Choroid plexus epithelial cell (primary cell): Measurements from ENCODE around the gene LBHD2.
"Not testable (repeated sequence)": the region's sequence is repeated elsewhere in the genome, so short reads cannot be mapped to it uniquely, and the experiment has no call there.

Source experiments
- DNase-seq: peaks from one replicate; pipeline ENCODE4 v3.0.0-alpha.2; 2010; ENCODE audit warnings: low read depth
- H3K4me3 ChIP-seq: 2 replicates; pipeline ENCODE4 v1.5.1; 2011; ENCODE audit warnings: low read depth, mild to moderate bottlenecking, control low read depth, low read length, moderate library complexity
- TF ChIP-seq, protein P1 (sequence below): conservative IDR thresholded peaks from 2 replicates; pipeline ENCODE4 v1.5.1; 2011; ENCODE audit warnings: low read depth, mild to moderate bottlenecking, control low read depth, inconsistent platforms, low read length, moderate library complexity

The LBHD2 gene

DNA sequence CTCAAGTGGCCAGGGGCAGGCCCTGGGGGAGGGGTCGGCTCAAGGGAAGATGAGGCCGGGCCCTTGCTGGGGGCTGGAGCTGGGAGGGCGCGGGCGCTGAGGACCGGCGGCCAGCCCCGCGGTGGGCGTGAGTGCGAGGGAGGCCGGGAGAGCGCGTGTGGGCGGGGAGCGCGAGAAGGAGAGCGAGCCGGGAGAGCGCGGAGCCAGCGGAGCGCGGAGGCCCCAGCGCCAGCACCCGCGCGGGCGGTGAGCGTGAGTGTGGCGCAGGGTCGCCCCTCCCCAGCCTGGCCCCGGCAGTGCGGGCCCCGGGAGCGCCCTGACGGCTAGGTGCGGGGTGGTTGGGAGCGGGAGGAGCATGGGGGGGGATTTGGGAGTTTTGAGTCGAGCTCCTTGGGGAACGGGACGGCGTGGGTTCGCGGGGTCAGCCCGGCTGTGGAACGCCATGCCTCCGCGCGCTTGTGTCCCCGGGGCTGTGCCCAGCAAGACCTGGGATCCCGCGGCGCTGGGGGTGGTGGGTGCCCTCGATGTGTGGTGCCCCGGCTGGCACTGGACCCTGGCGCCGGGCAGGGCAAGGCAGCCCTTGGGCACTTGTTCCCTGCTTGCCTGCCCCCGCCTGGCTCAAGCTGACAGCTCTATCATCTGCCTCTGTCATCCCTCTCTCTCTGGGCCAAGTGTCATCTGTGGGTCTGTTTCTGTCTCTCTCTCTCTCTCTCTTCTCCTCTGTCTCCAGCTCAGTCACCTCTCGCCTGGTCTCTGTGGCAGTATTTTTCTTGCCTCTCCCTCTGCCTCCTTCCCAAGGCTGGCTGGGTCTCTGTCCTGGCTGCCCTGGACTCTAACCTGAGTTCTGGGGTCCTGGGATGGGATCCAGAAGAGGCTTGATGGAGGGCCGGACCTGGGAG, at the start of gene LBHD2:
TSS of gene LBHD2 (plus strand) at position 190 of the 899 bp plus-strand sequence. CDS start 1,803 bp downstream, outside the sequence.
- H3K4me3 ChIP-seq = no peak within 1 kb of the TSS
- no peak for DNase-seq
- TF ChIP-seq, protein P1, sequence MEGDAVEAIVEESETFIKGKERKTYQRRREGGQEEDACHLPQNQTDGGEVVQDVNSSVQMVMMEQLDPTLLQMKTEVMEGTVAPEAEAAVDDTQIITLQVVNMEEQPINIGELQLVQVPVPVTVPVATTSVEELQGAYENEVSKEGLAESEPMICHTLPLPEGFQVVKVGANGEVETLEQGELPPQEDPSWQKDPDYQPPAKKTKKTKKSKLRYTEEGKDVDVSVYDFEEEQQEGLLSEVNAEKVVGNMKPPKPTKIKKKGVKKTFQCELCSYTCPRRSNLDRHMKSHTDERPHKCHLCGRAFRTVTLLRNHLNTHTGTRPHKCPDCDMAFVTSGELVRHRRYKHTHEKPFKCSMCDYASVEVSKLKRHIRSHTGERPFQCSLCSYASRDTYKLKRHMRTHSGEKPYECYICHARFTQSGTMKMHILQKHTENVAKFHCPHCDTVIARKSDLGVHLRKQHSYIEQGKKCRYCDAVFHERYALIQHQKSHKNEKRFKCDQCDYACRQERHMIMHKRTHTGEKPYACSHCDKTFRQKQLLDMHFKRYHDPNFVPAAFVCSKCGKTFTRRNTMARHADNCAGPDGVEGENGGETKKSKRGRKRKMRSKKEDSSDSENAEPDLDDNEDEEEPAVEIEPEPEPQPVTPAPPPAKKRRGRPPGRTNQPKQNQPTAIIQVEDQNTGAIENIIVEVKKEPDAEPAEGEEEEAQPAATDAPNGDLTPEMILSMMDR = no peak

DNA sequence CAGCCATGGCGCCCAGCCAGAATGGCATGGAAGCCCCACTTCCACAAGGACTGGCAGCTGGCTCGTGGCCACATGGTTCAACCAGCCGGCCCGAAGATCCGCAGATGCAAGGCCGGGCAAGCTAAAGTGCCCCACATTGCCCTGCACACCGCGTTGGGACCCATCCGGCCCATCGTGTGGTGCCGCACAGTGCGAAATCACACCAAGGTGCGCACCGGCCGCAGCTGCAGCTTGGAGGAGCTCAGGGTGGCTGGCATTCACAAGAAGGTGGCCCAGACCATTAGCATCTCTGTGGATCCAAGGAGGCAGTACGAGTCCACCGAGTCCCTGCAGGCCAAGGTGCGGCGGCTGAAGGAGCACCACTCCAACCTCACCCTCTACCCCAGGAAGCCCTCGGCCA, 42.5 kb upstream of the LBHD2 start:
- no peak for DNase-seq
- no peak overlapping the region for H3K4me3 ChIP-seq
- TF ChIP-seq, protein P1 = no peak

DNA sequence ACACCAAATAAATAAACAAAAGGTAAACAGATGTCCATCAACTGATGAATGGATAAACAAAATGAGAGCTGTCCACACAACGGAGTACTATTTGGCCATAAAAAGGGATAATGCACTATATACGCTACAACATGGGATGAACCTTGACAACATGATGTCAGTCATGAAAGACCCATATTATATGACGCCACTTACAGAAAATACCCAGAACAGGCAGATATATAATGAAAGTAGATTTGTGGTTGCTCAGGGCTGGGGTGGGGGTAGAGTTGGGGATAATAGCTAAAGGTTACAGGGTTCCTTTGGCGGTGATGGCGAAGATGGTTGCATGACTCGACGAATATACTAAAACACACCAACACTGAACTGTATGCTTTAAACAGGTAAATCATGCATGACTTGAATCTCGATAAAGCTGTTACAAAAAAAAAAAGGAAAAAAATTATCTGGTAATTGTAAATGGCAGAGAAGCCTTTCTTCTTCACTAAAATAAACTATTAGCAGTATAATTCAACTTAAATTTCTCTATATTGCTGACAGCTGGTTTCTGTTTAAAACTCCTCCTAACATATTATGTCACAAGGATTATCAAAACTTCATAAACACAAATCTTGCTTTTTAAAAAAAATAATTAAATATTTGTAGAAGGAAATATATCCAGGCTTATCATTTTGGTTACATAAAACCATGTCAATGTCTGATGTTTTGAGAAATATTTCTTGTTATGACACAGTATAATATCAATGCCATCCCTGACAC, 40.6 kb upstream of the LBHD2 start:
- H3K4me3 ChIP-seq = no peak overlapping the region
- TF ChIP-seq, protein P1 = no peak
- no peak for DNase-seq

DNA sequence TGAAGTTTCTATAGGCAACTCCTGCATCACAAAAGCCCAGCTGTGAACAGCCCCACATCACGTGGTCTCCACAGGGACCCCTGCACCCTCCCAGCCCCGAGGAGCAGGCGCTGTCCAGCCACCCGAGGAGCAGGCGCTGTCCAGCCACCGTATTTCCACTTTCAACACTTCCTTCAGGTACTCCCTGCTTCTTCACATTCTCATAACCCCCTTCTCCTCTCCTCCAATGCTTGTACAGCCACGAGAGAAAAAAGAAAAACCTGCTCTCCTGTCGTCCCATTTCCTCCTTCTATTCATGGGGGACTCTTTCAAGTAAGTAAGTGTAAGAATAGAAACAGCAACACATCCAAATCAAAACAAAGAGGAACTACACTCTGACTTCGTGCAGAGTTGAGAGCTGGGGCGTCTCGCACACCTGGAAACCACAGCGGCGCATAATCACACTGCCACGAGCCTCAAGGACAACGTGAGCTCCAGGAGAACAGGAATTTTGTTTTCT, 38.6 kb upstream of the LBHD2 start:
- DNase-seq = peak; percentile 34
- TF ChIP-seq, protein P1 = no peak
- H3K4me3 ChIP-seq = no peak overlapping the region

DNA sequence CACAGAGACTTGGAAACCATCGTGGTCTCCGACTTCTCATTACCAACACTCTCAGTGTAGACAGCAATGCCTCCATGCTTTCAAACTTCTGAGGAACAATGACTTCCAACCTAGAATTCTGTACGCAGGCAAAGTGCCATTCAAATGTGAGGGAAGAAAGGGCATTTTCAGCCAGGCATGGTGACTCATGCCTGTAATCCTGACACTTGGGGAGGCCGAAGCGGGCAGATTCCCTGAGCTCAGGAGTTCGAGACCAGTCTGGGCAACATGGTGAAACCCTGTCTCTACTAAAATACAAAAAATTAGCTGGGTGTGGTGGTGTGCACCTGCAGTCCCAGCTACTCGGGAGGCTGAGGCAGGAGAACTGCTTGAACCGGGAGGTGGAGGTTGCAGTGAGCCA, 36.6 kb upstream of the LBHD2 start:
- not testable (repeated sequence) for DNase-seq

DNA sequence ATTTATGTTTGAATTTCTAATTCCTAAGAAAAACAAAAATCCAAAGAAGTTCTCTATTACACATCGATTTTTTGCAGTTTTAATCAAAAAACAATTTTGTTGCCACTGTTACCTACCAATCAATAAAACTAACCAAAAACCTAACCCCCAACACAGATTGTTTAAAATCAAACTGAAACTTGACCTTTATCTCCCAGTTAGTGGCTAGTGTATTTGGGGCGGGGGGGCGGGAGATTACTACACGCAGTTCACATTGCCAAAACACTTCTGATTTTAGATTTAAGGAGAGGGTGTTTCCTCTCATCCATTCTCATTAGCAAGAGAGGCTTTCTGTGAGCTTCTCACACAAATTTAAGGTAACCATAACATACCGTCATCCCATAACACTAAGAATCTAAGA, 33.1 kb upstream of the LBHD2 start:
- DNase-seq = no peak
- TF ChIP-seq, protein P1 = no peak

More for the DNA sequence above, 36.6 kb upstream of the LBHD2 start:
- H3K4me3 ChIP-seq = not testable (repeated sequence)

DNA sequence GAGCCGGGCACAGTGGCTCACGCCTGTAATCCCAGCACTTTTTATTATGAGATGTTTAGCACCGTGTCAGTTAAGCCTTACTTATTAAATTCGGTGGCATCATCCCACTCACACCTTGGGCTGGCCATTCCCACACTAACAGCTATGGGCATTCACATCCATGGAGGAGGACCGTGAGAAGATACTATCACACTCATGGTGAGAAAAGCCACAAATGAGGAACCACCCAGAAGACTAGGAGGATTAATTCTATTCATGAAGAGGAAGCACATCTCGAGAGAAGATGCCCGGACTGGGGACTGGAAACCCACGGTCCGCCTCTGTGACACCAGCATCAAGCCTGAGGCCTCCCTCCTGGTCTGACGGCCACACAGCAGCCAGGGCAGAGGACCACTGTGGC, 31.6 kb upstream of the LBHD2 start:
- TF ChIP-seq, protein P1 = no peak
- no peak overlapping the region for H3K4me3 ChIP-seq
- DNase-seq = no peak

More for the DNA sequence above, 33.1 kb upstream of the LBHD2 start:
- H3K4me3 ChIP-seq = no peak overlapping the region
